Measurements from ENCODE around the gene GRAMD2B.

- TF ChIP-seq CTCF (IDR thresholded peaks at IDR 0.05) (no peak), EP300 (IDR thresholded peaks at IDR 0.05) (no peak), POLR2A (IDR thresholded peaks at IDR 0.05) (no peak), POLR2AphosphoS5 (IDR thresholded peaks at IDR 0.05) (no peak)
Observed at GRCh38 chr5:126374109-126374416, 49.1 kb upstream of the GRAMD2B start.

Measured in upper lobe of left lung (tissue), 4 donors.